ENCODE data around the gene DENND4B.
"Not testable (repeated sequence)": the region's sequence is repeated elsewhere in the genome, so short reads cannot be mapped to it uniquely, and the experiment has no call there.

The DENND4B gene, protein sequence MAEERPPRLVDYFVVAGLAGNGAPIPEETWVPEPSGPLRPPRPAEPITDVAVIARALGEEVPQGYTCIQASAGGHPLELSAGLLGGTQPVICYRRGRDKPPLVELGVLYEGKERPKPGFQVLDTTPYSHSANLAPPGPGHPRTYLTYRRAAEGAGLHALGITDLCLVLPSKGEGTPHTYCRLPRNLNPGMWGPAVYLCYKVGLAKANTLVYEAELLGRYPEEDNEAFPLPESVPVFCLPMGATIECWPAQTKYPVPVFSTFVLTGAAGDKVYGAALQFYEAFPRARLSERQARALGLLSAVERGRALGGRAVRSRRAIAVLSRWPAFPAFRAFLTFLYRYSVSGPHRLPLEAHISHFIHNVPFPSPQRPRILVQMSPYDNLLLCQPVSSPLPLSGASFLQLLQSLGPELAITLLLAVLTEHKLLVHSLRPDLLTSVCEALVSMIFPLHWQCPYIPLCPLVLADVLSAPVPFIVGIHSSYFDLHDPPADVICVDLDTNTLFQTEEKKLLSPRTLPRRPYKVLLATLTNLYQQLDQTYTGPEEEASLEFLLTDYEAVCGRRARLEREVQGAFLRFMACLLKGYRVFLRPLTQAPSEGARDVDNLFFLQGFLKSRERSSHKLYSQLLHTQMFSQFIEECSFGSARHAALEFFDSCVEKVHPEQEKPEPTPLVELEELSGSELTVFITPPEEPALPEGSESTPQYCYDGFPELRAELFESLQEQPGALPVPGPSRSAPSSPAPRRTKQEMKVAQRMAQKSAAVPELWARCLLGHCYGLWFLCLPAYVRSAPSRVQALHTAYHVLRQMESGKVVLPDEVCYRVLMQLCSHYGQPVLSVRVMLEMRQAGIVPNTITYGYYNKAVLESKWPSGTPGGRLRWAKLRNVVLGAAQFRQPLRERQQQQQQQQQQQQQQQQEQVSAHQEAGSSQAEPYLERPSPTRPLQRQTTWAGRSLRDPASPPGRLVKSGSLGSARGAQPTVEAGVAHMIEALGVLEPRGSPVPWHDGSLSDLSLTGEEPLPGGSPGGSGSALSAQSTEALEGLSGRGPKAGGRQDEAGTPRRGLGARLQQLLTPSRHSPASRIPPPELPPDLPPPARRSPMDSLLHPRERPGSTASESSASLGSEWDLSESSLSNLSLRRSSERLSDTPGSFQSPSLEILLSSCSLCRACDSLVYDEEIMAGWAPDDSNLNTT (N-terminal part only)

DNA sequence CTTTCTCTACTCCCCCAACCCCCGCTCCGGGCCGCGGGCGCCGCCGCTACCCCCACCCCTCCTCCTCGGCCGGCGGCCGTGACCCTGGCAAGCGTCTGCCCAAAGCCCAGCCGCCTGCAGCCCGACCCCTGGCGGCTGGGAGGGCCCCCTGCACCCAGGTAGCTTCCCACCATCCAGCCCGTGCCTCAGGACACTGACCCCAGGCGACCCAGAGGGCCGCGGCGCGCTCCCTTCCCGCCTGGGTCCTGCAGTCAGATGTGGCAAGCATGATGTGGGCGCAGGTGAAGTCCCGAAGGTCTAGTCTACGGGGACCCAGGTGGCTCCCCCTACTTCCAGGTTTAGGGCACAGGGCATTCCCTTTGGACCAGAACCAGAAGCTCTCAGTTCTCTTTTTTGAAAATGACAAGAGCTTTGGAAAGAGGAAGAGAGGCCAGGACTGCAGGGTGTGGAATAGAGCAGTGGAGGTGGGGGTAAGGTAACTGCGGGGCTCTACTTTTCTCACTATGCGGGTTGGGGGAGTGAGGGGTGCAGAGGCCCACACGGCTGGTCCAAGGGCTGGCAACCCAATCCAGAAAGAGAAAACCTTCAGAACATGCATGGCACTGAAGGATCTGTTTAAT is at the start of gene DENND4B:
Gene DENND4B, minus strand, starts transcription at position 97 of the 620 bp plus-strand sequence. CDS start 2,344 bp downstream, outside the sequence.
- peak; percentile 71 to 85 for DNase-seq

DNA sequence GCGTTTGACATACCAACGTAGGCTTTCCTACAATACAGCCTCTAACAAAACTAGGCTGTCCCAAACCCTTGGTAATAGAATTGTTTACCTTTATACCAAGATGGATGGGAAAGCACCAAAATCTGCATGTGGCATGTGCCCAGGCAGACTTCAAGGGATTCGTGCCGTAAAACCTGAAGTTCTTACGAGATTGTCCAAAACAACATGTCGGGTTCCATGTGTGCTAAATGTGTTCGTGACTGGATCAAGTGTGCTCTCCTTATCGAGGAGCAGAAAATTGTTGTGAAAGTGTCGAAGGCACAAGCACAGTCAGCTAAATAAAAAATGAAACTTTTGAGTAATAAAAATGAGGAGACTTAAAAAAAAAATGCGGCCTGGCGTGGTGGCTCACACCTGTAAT is 49.1 kb upstream of the DENND4B start:
- DNase-seq: no peak

DNA sequence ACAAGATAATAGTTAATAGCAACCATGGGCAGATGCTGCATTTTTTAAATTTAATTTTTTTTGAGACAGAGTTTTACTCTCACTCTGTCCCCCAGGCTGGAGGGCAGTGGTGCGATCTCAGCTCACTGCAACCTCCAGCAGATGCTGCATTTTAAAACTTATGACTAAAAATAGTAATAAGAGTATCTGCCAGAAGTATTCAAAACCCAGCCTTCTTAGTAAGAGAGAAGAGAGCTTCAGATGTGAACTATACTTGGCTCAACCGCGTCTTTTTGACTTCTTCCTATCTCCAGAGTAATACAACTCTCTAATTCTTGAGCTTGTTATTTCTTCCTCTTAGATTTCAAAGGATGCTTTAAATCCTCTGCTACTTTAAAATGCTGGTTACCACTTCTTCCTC is 48.7 kb upstream of the DENND4B start:
- DNase-seq: no peak

DNA sequence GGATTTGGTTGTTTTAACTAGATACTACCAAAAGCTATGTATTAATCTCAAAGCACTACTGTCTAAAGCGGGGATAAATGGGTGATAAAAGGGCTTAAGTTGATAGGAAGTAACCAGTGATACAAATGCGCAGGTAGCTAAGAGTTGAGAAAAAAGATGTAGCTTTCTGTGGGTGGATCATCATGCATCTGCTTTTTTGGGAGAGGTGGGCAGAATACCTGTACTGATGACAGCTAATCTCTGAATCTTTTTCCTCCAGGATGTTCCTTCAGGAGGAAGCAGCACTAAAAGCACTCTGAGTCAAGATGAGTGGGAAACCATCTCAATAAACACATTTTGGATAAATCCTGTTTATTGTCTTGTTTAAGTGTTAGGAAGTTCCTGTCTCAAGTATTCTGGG is 45.3 kb upstream of the DENND4B start:
- no peak for DNase-seq

DNA sequence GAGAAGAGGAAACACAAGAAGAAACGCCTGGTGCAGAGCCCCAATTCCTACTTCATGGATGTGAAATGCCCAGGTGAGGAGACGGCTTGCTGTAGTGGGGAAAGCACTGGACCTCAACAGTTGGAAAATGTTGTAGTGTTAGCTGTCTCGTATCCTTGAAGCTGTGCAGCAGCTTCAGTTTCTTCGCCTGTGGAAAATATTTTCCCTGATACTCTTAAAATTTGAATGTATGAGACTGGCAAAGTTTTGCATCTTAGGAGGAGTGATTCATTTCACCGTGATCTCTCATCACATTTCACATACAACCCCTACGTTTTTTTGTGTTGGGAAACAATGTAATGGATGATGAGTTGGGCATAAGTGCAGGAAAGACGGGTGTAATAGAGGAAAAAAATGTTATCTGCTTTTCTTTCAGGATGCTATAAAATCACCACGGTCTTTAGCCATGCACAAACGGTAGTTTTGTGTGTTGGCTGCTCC is 44.7 kb upstream of the DENND4B start:
- DNase-seq: peak in 1 of 2 donors; percentile 30

DNA sequence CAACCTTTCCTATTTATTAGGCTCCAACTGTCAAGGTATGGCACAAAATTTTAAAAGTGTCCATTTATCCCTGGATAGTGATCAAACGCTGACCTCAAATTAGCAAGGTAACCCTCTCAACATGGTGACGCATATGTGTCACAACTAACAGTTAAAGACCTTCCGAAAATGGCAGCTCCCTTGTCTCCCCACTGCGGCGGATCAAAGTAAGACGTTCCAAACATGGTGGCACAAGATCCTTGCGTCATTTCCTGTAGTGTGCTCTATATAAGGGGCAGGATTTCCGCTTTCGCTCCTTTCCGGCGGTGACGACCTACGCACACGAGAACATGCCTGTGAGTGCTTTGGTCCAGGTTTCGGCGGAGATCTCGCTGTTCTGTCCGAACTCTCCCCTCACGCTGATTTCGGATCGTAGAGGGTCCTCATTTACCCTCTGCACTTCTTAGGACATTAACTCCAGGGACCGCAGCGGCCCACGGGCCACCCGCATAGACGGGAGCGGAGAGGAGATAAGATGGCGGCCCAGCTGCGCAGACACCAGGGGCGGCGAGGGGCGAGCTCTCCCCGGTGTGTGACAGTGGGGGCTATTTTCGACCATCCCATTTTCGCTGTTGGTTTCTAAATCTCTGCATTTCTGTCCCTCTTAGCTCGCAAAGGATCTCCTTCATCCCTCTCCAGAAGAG is 44.1 kb upstream of the DENND4B start, which contains the start of gene RPS27:
Gene RPS27, plus strand, starts transcription at position 295 of the 683 bp plus-strand sequence. Its CDS starts 35 bp downstream, at position 330.
- DNase-seq: peak; percentile 97 to 98

DNA sequence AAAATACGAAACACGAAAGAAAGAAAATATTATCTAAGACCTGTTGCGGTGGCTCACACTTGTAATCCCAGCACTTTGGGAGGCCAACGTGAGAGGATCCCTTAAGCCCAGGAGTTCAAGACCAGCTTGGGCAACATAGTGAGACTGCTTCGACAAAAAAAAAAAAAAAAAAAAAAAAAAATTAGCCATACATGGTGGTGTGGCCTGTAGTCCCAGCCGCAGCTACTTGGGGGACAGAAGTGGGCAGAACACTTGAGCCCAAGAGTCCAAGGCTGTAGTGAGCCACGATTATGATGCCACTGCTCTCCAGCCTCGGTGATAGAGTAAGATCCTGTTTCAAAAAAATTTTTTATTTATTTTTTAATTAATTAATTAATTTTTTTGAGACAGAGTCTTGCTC is 41.1 kb upstream of the DENND4B start:
- DNase-seq: no peak

DNA sequence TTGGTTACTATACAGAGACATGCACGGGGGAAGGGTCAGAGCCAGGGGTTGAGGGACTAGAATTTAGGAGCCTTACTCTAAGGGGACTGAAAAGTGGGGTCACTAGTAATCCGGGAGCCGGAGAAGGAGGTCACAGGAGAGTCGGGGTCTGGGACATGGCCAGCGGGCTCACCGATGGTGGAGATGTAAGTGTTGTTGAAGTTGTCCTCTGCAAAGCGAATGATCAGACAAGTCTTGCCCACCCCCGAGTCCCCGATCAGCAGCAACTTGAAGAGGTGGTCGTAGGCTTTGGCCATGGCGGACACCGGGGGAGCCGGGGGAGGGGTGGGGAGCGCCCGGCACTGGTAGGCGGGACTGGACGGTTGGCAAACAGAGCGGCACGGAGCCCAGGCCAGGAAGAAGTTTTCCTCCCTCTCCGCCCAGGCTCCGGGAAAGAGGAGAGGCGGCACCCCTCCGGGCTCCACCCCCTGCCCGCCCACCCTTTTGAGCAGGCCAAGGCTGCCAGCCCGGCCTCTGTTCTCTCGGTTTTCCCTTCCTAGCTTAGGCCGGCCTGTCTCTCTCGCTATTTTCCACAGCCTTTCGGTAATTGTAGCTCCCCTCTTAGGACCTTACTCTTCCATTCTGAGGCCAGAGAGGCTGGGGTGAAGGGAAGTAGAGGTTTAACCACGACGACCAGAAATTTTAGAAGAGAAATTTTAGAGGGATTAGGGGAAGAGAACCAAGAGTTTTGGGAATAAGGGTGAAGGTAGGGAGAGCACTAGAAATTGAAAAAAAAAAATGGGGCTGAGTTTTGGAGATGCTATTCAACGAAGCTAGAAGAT is 39.6 kb upstream of the DENND4B start, which contains the start of gene RAB13:
Gene RAB13, minus strand, starts transcription at position 399 of the 821 bp plus-strand sequence. Its CDS starts 103 bp downstream, at position 296.
- peak; percentile 75 to 86 for DNase-seq

DNA sequence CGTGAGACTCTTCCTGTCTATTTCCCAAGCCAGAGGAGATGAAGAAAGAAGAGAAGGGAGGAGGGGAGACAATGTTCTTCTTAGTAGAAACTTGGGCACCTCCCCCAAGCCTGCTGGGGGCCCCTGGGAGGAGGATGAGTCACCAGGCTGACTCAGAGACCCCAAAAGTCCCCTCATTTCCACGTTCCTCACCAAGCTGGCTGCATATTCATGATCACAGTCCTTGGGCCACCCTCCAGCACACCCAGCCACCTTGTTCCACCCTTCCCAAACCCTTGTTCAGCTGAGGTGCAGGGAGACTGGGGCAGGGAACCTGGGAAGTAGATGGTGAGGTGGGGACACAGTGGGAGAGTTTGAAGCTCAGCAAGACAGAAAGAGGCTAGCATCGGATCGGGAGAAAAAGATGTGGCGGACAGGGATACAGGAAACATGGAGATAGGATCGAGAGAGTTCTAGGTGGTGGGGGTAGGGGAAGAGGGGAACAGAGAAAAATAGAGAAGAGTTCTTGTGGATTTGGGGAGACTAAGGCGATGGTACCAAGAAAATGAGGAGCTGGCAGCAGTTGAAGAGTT is 38.9 kb upstream of the DENND4B start:
- peak; percentile 85 to 92 for DNase-seq

DNA sequence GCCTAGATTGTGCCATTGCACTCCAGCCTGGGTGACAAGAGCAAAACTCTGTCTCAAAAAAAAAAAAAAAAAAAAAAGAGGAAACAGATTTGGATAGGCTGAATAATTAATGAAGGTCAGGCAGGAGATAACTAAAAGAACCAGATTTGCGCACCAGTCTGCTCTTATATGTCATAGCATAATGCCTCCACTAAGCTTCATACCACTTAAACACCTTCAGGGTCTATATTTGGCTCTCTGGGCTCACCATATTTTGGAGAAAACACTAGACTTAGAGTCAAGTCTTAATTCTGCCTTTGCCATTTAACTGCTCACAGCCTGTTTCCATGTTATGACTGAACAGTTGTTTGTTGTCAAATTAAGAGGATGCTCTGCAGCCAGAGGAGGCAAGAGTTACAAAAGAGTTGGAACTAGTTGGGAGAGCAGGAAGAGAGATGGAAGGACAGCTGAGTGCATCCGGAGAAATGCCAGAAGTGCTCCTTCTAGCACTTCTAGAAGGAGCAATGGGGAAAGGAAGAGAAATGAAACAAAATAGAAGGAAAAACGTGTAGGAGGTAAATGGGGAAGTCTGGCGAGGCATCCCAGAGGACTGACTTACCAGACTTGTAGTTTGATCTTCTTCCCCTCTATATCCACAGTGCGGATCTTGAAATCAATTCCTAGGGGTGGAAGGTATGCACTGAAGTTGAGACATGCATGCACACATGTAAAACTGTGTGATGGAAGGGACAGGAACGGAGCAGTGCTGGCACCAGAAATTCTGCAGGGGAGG is 37.8 kb upstream of the DENND4B start:
- peak; percentile 37 to 44 for DNase-seq

DNA sequence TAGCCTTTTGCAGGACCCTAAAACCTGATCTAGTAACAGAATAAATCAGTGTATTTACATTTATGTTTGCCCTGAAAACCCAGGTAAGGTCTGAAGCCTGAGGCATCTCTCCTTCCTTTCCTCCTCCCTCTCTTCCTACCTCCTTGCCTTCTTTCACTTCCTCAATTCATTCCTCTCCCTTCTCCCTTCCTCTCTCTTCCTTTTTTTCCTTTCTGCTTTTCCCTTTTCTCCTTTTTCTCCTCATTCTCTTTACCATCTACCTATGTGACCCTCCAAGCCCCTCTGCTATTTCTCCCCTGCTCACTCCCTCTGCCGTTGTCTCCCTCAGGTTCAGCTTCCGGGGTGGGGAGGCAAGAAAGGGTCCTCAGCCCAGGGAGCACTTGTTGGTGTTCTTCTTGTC is 35.2 kb upstream of the DENND4B start:
- DNase-seq: not testable (repeated sequence)

DNA sequence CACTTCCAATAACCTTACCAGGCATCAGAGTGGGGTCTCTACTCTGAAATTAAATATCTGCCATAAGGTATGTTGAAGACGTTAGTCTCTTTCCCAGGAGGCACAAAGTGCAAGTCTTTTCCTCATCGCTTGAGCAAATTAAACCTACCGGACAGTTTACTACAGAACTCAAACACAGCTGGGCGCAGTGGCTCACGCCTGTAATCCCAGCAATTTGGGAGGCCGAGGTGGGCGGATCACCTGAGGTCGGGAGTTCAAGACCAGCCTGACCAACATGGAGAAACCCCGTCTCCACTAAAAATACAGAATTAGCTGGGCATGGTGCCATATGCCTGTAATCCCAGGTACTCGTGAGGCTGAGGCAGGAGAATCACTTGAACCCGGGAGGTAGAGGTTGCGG is 32.6 kb upstream of the DENND4B start:
- DNase-seq: not testable (repeated sequence)

DNA sequence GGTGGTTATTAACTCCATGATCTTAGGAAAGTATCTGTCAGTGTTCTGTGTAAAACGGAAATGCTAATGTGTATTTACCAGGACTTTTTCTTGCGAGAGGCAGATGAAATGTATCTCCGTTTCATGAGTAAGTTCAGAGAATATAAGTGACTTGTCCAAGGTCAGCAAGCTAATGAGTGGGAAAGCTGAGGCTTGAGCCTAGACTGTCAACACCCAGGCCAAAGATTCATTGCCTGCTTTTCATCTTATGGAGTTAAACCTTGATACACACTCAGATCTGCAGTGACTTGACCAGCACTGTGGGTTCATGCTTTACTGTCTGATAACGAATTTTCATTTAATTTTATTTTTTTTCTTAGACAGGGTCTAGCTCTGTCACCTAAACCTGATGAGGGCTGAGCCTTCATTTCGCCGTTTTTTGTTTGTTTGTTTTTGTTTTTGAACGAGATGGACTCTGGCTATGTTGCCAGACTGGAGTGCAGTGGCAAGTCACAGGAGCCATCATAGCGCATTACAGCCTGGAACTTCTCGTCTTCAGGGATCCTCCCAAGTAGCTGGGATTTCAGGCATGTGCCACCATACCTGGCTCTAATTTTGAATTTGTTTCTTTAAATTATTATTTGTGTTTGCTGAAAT is 31.9 kb upstream of the DENND4B start:
- no peak for DNase-seq

DNA sequence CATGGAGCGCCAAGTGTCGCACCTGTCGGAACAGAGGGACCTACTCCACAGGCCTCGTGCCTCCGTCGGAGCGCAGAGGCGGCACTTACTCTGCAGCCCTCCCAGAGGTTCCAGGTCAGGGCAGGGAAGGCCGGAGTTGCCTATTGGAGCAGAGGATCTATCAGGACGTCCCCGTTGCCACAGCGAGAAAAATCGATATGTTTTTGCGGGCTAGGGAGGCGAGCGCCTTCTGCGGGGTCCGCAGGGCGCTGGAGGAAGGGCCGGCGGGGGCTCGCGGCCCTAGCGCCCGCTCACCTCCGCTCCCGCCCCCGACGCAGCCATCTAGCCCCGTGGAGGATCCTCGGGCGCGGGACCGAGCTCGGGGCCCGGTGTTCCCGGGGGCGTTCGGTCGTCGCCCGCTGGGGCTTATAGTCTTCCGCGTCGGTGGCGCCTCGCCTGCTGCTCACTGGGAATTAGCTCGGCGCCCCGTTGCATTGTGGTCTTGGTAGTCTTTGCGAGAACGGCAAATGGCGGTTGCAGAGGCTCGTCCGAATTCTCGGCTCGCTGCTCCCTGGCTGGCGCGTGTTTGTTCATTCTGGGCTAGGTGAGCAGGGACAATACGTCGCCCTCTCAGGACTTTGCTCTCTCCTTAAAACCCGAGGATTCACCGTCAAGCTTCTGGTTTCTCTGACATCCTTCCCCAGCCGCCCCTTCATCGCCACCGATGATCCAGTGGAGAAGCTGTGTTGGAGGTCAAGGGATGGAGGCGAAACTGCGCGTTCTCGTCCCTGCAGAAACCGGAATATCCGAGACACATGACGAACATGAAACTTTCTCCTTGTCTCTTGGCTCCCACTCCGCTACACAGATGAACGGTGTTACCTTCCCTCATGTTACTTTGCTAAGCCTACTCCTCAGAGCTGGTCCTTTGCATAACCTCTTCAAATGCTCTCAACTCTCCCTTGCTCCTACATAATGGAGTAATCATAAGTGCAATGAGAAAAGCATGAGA is 31.0 kb upstream of the DENND4B start, which contains the start of gene JTB:
Gene JTB, minus strand, starts transcription at position 425 of the 991 bp plus-strand sequence. Its CDS starts 422 bp downstream, at position 3.
- peak; percentile 80 to 87 for DNase-seq

DNA sequence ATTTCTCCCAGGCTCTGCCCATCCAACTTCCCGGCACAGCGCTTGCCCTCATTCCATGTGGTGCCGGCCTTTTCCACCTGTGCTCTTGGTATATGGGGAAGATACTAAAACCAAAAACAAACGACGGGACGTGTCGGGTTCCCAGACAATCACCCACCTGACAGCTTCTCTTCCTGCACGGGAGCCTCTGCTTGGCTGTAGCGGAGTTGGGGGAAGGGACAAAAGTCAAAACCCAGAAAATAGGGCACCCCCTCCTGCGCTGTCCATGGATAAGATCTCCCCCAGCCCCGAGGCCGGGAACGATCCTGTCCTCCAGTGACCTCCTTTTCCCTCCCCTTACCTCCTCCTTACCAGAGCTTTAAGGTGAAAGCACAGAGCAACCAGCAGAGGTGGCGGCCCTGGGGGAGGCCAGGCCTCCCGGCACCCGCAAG is 30.3 kb upstream of the DENND4B start:
- DNase-seq: no peak

DNA sequence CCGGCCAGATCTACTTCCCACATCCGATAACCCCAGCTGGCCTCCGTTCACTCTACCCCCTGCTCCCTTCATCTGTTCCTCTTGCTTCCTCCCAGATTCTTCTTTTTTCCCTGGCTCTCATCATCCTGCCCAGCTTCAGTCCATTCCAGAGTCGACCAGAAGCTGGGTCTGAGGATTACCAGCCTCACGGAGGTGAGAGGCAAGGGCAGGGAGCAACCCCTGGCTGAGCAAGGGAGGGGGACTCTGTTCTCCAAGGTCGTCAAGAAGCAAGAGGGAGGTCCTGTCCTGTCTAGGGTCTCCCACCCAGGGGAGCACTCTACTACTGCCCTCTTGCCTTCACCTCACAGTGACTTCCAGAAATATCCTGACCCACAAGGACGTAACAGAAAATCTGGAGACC is 27.0 kb upstream of the DENND4B start:
- no peak for DNase-seq

DNA sequence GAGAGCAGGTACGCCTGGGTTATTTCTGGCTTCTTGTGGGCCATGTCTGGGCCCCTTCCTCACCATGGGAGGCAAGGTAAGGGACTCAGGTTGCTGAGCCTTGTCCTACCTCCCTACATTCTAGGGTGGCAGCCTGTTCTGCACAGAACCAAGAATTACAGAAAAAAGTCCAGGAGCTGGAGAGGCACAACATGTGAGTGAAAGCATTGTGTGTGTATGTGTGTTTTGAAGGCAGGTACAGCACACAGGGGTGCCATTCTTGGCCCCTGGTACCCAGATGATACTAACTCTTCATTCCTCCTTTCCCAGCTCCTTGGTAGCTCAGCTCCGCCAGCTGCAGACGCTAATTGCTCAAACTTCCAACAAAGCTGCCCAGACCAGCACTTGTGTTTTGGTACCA is 26.6 kb upstream of the DENND4B start:
- DNase-seq: no peak

All from inflammatory macrophage treated with lipopolysaccharide for 1 hour (primary cell).